Kidney (tissue), 14 donors: ENCODE results near the gene TOLLIP. TPM values are rescaled to one million over a fixed set of nuclear protein-coding genes. Genes with fewer than 3 reads are reported as not detected.
"Not testable (repeated sequence)": the region's sequence is repeated elsewhere in the genome, so short reads cannot be mapped to it uniquely, and the experiment has no call there.

Experiments used
- DNase-seq, 5 donors: peaks; one replicate each; pipeline ENCODE4 v3.0.0-alpha.2; 2013 to 2020
- FAIRE-seq: peaks from 2 replicates; lab custom pipeline; 2012; peaks lifted over from hg19 to GRCh38; lab: Jason Lieb, UNC
- H3K27ac ChIP-seq, 2 donors: one replicate each; pipeline ENCODE4 v1.7.0; 2013; ENCODE audit warnings: low read depth in 2 of 2, low read length in 2 of 2, inconsistent platforms in 1 of 2
- H3K27me3 ChIP-seq: one replicate; pipeline ENCODE4 v1.7.1; 2013; ENCODE audit warnings: low read length, inconsistent platforms; ENCODE audit not compliant: control insufficient read depth, insufficient read depth
- H3K36me3 ChIP-seq, 3 donors: one replicate each; pipeline versions ENCODE4 v1.7.0 to v1.7.1; 2013; ENCODE audit warnings: low read length in 3 of 3, control low read depth in 1 of 3, inconsistent platforms in 1 of 3; ENCODE audit not compliant: insufficient read depth in 3 of 3, control insufficient read depth in 2 of 3
- H3K4me1 ChIP-seq, 3 donors: one replicate each; pipeline versions ENCODE4 v1.7.0 to v1.7.1; 2013; ENCODE audit warnings: low read length in 3 of 3, inconsistent platforms in 1 of 3, low read depth in 1 of 3; ENCODE audit not compliant: control insufficient read depth in 2 of 3, insufficient read depth in 2 of 3
- H3K4me3 ChIP-seq, 3 donors: one replicate each; pipeline versions ENCODE4 v1.7.0 to v1.8.1; 2013; ENCODE audit warnings: low read length in 3 of 3, control low read depth in 1 of 3, inconsistent platforms in 1 of 3
- H3K9ac ChIP-seq, 3 donors: one replicate each; pipeline versions ENCODE4 v1.7.0 to v1.7.1; 2013; ENCODE audit warnings: low read length in 3 of 3, control low read depth in 1 of 3, inconsistent platforms in 1 of 3
- H3K9me3 ChIP-seq, 3 donors: one replicate each; pipeline versions ENCODE4 v1.7.0 to v1.7.1; 2013; ENCODE audit warnings: low read length in 3 of 3, control low read depth in 1 of 3, inconsistent platforms in 1 of 3; ENCODE audit not compliant: control insufficient read depth in 2 of 3, insufficient read depth in 1 of 3
- CTCF ChIP-seq: IDR thresholded peaks from 3 replicates; pipeline ENCODE4 v1.5.1; 2012; ENCODE audit warnings: mild to moderate bottlenecking, moderate library complexity, borderline replicate concordance; ENCODE audit not compliant: insufficient read depth; ENCODE audit errors: extremely low read depth
- intact Hi-C: fragments of 100-400 bp; cut with DNase I; formaldehyde crosslinking; loops from one replicate; pipeline ENCODE4 v1.11.1; 2022
- polyA plus RNA-seq: library from polyadenylated mRNA; stranded (reverse); fragments of 350-450 nt; fragmentation: Illumina TruSeq; extraction: RNeasy Lipid Tissue Mini Kit (QIAGEN cat#74804); gene quantifications from one replicate; pipeline ENCODE4 v1.2.3, GENCODE V29; 2014; ENCODE audit warnings: low read depth, low replicate concordance; ENCODE audit not compliant: insufficient read depth
- total RNA-seq: library from RNA; stranded (reverse); fragmentation: NEBNext Ultra II Directional; extraction: Animal tissue kit (Norgen Biotek cat#: 25700); gene quantifications from one replicate; pipeline ENCODE4 v1.2.1, GENCODE V29; 2021
- donor health status: control.
- donor health status: control.
- donor health status: control.
- donor health status: control.
- donor health status: control.
- donor health status: DM: yes; HTN: yes; CAD: no.
- donor health status: Normal renal cell carcinoma (clear cell type).

The TOLLIP gene
- total and polyA plus RNA-seq, 2 donors from 2014 or later: 65.5 to 88.0 TPM

GRCh38 chr11:1252371-1253102 lies 56.9 kb downstream of the TOLLIP start:
- intact Hi-C loops: no loop called here
- no peak for DNase-seq
- Histone ChIP-seq H3K9ac (no peak overlapping the region), H3K27ac (no peak overlapping the region), H3K27me3 (no peaks in the 10 kb centered on the region), H3K4me3 (no peak overlapping the region), H3K9me3 (no peaks in the 10 kb centered on the region), H3K4me1 (no peaks in the 10 kb centered on the region), H3K36me3 (no peaks in the 10 kb centered on the region)
- no peak for FAIRE-seq
- no peak for TF ChIP-seq CTCF

- no peaks in the 10 kb centered on the region for H3K4me1 ChIP-seq
- TF ChIP-seq CTCF: no peak
- no peak overlapping the region for H3K9ac ChIP-seq
- no peak for DNase-seq
- intact Hi-C loops: no loop called here
- H3K9me3 ChIP-seq: no peaks in the 10 kb centered on the region
- no peak for FAIRE-seq
- no peaks in the 10 kb centered on the region for H3K27me3 ChIP-seq
- H3K27ac ChIP-seq: no peak overlapping the region
- H3K4me3 ChIP-seq: no peak overlapping the region
- H3K36me3 ChIP-seq: no peaks in the 10 kb centered on the region
Observed at GRCh38 chr11:1251236-1251770, 58.1 kb downstream of the TOLLIP start.

GRCh38 chr11:1250411-1250810 lies 59.0 kb downstream of the TOLLIP start:
- H3K9ac ChIP-seq, DNase-seq, H3K36me3 ChIP-seq, FAIRE-seq, H3K4me1 ChIP-seq, intact Hi-C loops, H3K9me3 ChIP-seq, H3K27me3 ChIP-seq, H3K4me3 ChIP-seq, H3K27ac ChIP-seq: not testable (repeated sequence)

GRCh38 chr11:1248951-1249350 lies 60.5 kb downstream of the TOLLIP start:
- H3K36me3 ChIP-seq, DNase-seq: not testable (repeated sequence)

GRCh38 chr11:1247026-1247425 lies 62.4 kb downstream of the TOLLIP start:
- H3K36me3 ChIP-seq, H3K4me1 ChIP-seq, FAIRE-seq, H3K27ac ChIP-seq, DNase-seq, H3K27me3 ChIP-seq, H3K9ac ChIP-seq, H3K9me3 ChIP-seq, intact Hi-C loops, H3K4me3 ChIP-seq: not testable (repeated sequence)

More at GRCh38 chr11:1248951-1249350, 60.5 kb downstream of the TOLLIP start:
- FAIRE-seq, H3K27ac ChIP-seq, H3K4me3 ChIP-seq, H3K4me1 ChIP-seq, intact Hi-C loops, H3K9ac ChIP-seq, H3K27me3 ChIP-seq, H3K9me3 ChIP-seq: not testable (repeated sequence)

GRCh38 chr11:1246301-1246700 lies 63.1 kb downstream of the TOLLIP start:
- DNase-seq, H3K9ac ChIP-seq, FAIRE-seq, H3K4me1 ChIP-seq, H3K27ac ChIP-seq, H3K27me3 ChIP-seq, H3K36me3 ChIP-seq, intact Hi-C loops, H3K4me3 ChIP-seq, H3K9me3 ChIP-seq: not testable (repeated sequence)

- H3K27ac ChIP-seq, DNase-seq, FAIRE-seq: not testable (repeated sequence)
Observed at GRCh38 chr11:1245717-1246116, 63.7 kb downstream of the TOLLIP start.

More at GRCh38 chr11:1245717-1246116, 63.7 kb downstream of the TOLLIP start:
- H3K36me3 ChIP-seq, H3K9me3 ChIP-seq, intact Hi-C loops, H3K4me1 ChIP-seq, H3K27me3 ChIP-seq, H3K4me3 ChIP-seq, H3K9ac ChIP-seq: not testable (repeated sequence)
